Heart left ventricle (tissue), 16 donors: ENCODE measurements around the gene RNF169. TPM values are rescaled to one million over a fixed set of nuclear protein-coding genes. Genes with fewer than 3 reads are reported as not detected.

Experiments used
- ATAC-seq, 4 donors: fragments of 200-7000 bp; cut with Tn5 transposase; one replicate each; pipeline ENCODE4 v1.9.1; 2020 to 2022; ENCODE audit warnings: moderate library complexity in 4 of 4, mild to moderate bottlenecking in 3 of 4, moderate number of reproducible peaks in 1 of 4
- DNase-seq, 5 donors: peaks; one replicate each; pipeline ENCODE4 v3.0.0-alpha.2; 2020
- H3K27ac ChIP-seq, 12 donors: fragments of 200-600 bp; sonication (generic) in 4 of 12; one replicate each; pipeline versions ENCODE4 v1.5.0 to v1.8.0; 2016 to 2022; ENCODE audit warnings: mild to moderate bottlenecking in 2 of 12
- H3K27me3 ChIP-seq, 9 donors: fragments of 200-600 bp; sonication (generic) in 2 of 9; one replicate each; pipeline versions ENCODE4 v1.5.1 to v1.8.0; 2016 to 2022; ENCODE audit warnings: mild to moderate bottlenecking in 3 of 9
- H3K36me3 ChIP-seq, 9 donors: fragments of 200-600 bp; sonication (generic) in 2 of 9; one replicate each; pipeline versions ENCODE4 v1.5.0 to v1.8.0; 2018 to 2022; ENCODE audit warnings: mild to moderate bottlenecking in 2 of 9
- H3K4me1 ChIP-seq, 12 donors: fragments of 200-600 bp; sonication (generic) in 4 of 12; one replicate each; pipeline versions ENCODE4 v1.5.0 to v1.8.0; 2016 to 2022; ENCODE audit warnings: mild to moderate bottlenecking in 3 of 12
- H3K4me3 ChIP-seq, 12 donors: fragments of 200-600 bp; sonication (generic) in 4 of 12; one replicate each; pipeline versions ENCODE4 v1.5.0 to v1.8.0; 2017 to 2022; ENCODE audit warnings: mild to moderate bottlenecking in 9 of 12, moderate library complexity in 4 of 12
- H3K9me3 ChIP-seq, 12 donors: fragments of 200-600 bp; sonication (generic) in 4 of 12; one replicate each; pipeline versions ENCODE4 v1.5.0 to v1.8.0; 2016 to 2022; ENCODE audit warnings: mild to moderate bottlenecking in 1 of 12
- POLR2A ChIP-seq, 2 donors: fragments of 450-650 bp; IDR thresholded peaks; one replicate each; pipeline ENCODE4 v1.6.1; 2017; ENCODE audit warnings: antibody characterized with exemption in 2 of 2, mild to moderate bottlenecking in 2 of 2, moderate library complexity in 2 of 2
- WGBS, 4 donors: extraction: QIAGEN DNeasy Blood & Tissue Kit in 2 of 4; methylation state at CpG; one replicate each; pipeline versions ENCODE4 v1.1.5 to v1.1.7; 2013 to 2018; 5-methylcytosine and 5-hydroxymethylcytosine counted together
- intact Hi-C, 10 donors: fragments of 100-400 bp; cut with DNase I; formaldehyde crosslinking; loops; one replicate each; pipeline versions ENCODE4 v1.11.1 to v1.14.2; 2022
- long read RNA-seq, 3 donors: library from polyadenylated mRNA; unstranded; transcript quantifications; one replicate each; pipeline ENCODE4 v2.0.0, GENCODE V29; 2020 to 2021
- polyA plus RNA-seq, 2 donors: library from polyadenylated mRNA; stranded (reverse); fragments of 200-250 nt; gene quantifications; one replicate each; pipeline ENCODE4 v1.2.3, GENCODE V29; 2013
- total RNA-seq, 9 donors: library from RNA; depleted of rRNA in 2 of 9; stranded (reverse); fragments of >200 nt in 2 of 9; fragmentation: NEBNext Ultra II Directional in 3 of 9; extraction: Animal tissue kit (Norgen Biotek cat#: 25700) in 3 of 9; gene quantifications; one replicate each; pipeline versions ENCODE4 v1.1.0 to v1.2.4, GENCODE V29; 2016 to 2023
- TF ChIP-seq, protein P1 (sequence below), 12 donors: fragments of 200-600 bp; sonication (generic) in 4 of 12; IDR thresholded peaks; one replicate each; pipeline versions ENCODE4 v1.5.0 to v1.8.0; 2018 to 2022; ENCODE audit warnings: antibody characterized with exemption in 12 of 12, mild to moderate bottlenecking in 5 of 12
- donor health status: ischemic (EF 13 %, LVEDD 7.1; RV severe dilation, severe dysfunction).
- donor health status: healthy with polysubstance abuse.
- donor health status: DM: no; HTN: yes; CAD: no.
- donor health status: DM: no; HTN: no; CAD: no.
- donor health status: ischemic (EF 25% LVEDD 6.9; RV normal size, moderate dysfunction).
- donor health status: ischemic (EF 25% LVEDD 5.7; RV mildly dilated, moderate dysfunction).
- donor health status: healthy.
- donor health status: DM: yes; HTN: yes; CAD: no.
- donor health status: ischemic (EF 35%, LVEDD 5.7; RV mildly dilated, moderate dysfunction).
- donor health status: nonischemic (EF 11% LVEDD 7.7; RV severe dilation, severe dysfunction).
- donor health status: DM: yes; HTN: yes; CAD: no.
- donor health status: PGD.
- donor health status: ischemic (EF 29% LVEDD 5.4; RV normal size, mild dysfunction).
- donor health status: nonischemic (EF 23%, LVEDD 6.1; RV moderate dilation, normal function).

Gene RNF169, protein sequence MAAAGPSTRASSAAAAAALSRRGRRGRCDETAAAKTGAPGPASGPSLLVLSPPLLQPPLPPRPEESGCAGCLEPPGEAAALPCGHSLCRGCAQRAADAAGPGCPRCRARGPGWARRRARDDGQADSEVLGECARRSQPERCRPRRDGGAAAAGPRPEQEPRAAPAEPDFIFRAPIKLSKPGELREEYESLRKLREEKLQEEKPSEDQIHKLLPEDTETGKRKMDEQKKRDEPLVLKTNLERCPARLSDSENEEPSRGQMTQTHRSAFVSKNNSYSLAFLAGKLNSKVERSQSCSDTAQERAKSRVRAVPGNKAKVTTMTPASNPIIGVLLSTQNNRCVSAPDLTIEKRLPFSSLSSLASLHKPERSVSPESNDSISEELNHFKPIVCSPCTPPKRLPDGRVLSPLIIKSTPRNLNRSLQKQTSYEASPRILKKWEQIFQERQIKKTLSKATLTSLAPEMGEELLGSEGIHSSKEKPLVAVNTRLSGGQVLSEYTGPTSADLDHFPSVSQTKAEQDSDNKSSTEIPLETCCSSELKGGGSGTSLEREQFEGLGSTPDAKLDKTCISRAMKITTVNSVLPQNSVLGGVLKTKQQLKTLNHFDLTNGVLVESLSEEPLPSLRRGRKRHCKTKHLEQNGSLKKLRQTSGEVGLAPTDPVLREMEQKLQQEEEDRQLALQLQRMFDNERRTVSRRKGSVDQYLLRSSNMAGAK
- total RNA-seq (10 to 100 TPM in 7 of 9 donors, 1 to 10 TPM in 2; 8.4 to 16.1 (median 10.7) TPM), polyA plus RNA-seq (1 to 10 TPM; 1.6 to 4.3 TPM)
- long read RNA-seq, donor 1, partial matches to known transcripts = 1 of 2 reads
- long read RNA-seq, donor 1, other reads (novel, unspliced or antisense) = 1 of 2 reads
- long read RNA-seq, donor 2, partial matches to known transcripts = 0 of 6 reads
- long read RNA-seq, donor 2, other reads (novel, unspliced or antisense) = 6 of 6 reads
- long read RNA-seq, donor 3, full-length matches to known transcripts = 2 of 5 reads
- long read RNA-seq, donor 3, partial matches to known transcripts = 2 of 5 reads
- long read RNA-seq, donor 3, other reads (novel, unspliced or antisense) = 1 of 5 reads

DNA sequence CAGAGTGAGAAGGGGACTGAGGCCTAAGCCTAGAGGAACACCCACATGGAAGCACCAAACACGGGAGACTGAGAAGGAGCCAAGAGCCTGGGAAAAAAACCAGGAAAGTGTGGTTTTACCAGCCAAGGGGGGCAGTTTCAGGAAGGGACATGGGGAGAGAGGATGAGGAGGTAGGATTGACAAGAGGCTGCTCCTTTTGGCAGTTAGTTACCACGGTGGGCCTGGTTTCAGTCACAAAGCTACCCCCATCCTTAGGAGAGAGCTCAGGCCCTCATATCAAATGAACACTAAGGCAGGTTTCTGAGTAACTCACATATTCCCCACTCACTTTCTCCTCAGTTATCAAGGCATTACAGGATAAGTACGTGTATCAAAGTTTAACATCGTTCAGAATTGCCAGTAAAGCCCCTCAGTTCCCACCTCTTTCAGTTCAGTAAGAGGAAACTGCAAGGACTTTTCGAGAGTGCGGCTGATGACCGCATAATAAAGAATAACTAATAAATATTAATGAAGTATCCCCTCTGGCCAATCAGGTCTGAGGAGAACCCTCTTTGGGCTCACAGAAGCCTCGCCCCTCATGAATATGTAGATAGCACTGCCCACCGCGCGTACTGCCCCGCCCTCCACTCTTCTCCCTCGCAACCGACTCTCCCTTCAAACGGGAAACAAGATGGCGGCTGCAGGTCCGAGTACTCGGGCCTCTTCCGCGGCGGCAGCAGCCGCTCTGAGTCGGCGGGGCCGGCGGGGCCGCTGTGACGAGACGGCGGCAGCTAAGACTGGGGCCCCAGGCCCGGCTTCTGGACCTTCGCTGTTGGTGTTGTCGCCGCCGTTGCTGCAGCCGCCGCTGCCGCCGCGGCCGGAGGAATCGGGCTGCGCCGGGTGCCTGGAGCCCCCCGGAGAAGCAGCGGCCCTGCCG, at the start of gene RNF169:
TSS of gene RNF169 (plus strand) at position 639 of the 916 bp plus-strand sequence. CDS start at position 671, 32 bp downstream.
- 1 to 2% (median 1%) methylated on average over 34 to 47 of the region's 47 CpGs for WGBS, 4 donors

DNA sequence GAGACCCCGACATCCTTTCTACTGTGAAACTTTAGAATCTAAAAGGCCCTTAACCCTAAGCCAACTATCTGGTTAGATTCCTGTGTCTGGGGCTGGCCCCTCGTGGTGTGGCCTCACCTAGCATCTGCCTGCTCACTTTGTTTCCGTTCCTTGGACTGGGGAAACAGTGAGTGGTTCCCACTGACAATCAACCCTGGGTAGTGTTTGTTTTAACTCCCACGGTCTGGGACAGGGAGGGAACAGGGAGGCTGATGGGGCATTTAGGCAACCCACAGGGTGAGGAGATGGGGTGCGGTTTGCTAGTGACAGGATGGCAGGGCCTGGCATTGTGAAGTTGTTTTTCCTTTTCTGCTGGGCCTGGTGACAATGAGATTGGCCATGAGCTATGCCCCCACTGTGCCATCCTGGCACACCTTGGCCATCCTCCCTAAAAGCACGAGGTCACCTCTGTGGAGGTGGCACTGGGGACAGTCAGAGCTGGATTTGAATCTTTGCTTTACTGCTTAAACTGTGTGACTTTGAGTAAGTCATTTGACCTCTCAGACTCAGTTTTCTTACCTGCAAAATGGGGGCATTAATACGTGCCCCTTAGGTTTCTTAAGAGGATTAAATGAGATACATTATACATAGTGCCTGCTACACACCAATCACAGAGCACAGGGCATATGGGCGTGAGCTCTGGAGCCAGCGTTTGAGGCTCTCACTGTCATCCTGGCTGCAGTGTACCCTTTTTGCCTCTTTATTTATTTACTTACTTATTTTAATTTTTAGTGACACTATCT, 48.8 kb upstream of the RNF169 start:
- no peak for DNase-seq
- TF ChIP-seq, protein P1, sequence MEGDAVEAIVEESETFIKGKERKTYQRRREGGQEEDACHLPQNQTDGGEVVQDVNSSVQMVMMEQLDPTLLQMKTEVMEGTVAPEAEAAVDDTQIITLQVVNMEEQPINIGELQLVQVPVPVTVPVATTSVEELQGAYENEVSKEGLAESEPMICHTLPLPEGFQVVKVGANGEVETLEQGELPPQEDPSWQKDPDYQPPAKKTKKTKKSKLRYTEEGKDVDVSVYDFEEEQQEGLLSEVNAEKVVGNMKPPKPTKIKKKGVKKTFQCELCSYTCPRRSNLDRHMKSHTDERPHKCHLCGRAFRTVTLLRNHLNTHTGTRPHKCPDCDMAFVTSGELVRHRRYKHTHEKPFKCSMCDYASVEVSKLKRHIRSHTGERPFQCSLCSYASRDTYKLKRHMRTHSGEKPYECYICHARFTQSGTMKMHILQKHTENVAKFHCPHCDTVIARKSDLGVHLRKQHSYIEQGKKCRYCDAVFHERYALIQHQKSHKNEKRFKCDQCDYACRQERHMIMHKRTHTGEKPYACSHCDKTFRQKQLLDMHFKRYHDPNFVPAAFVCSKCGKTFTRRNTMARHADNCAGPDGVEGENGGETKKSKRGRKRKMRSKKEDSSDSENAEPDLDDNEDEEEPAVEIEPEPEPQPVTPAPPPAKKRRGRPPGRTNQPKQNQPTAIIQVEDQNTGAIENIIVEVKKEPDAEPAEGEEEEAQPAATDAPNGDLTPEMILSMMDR (IDR thresholded peaks at IDR 0.05) = no peak
- no peak for TF ChIP-seq POLR2A (IDR thresholded peaks at IDR 0.05)
- WGBS, 4 donors = 86 to 92% (median 89%) methylated on average over 8 to 9 of the region's 9 CpGs
- no peaks in the 10 kb centered on the region for H3K9me3 ChIP-seq
- H3K4me1 ChIP-seq = peaks cover 0 to 23% (median 14%) of the 10 kb centered on the region in 12 donors
- H3K4me3 ChIP-seq = no peak overlapping the region
- H3K27me3 ChIP-seq = no peaks in the 10 kb centered on the region
- no peaks in the 10 kb centered on the region for H3K36me3 ChIP-seq
- ATAC-seq = no peak
- intact Hi-C loops = loop anchor here in 1 of 10 donors (5.0 kb wide), 1 partner anchor 37 kb away; no protein-coding TSS in a partner anchor
- no peak overlapping the region for H3K27ac ChIP-seq

More for the DNA sequence above, at the start of gene RNF169:
- TF ChIP-seq POLR2A (IDR thresholded peaks at IDR 0.05) = peak in 1 of 2 donors; percentile 81
- TF ChIP-seq, protein P1 (IDR thresholded peaks at IDR 0.05) = no peak
- Histone ChIP-seq H3K4me1 (peaks cover under 1 to 50% (median 23%) of the 10 kb centered on the region in 12 donors), H3K27ac (peak within 1 kb of the TSS; percentile 80 to 98 (median 93)), H3K36me3 (no peaks in the 10 kb centered on the region), H3K4me3 (peak within 1 kb of the TSS; percentile 63 to 97 (median 84)), H3K9me3 (no peaks in the 10 kb centered on the region), H3K27me3 (no peaks in the 10 kb centered on the region)
- ATAC-seq = peak; percentile 99 to 100 (median 100)
- intact Hi-C loops = no loop called here
- peak; percentile 94 to 96 (median 95) for DNase-seq

DNA sequence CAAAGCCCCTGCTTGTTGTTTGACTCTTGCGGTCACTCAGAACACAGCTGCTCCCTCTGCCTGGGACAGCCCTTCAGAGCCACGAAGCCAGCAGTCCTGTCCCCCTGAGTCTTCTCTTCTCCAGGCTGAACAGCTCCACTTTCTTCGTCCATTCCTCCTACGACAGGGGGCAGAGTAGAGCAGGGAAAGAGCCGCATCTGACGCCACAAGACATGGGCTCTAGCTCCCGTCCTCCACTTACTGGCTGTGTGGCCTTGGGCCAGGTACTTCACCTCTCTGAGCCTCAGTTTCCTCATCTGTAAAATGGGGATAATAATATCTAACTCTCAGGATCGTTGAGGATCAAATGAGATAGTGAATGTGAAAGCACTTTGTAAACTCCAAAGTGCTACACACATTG, 47.3 kb upstream of the RNF169 start:
- ATAC-seq (no peak), DNase-seq (no peak)
- TF ChIP-seq, protein P1 (IDR thresholded peaks at IDR 0.05) = no peak
- no peak for TF ChIP-seq POLR2A (IDR thresholded peaks at IDR 0.05)
- Histone ChIP-seq H3K9me3 (no peaks in the 10 kb centered on the region), H3K27me3 (no peaks in the 10 kb centered on the region), H3K4me3 (no peak overlapping the region), H3K27ac (no peak overlapping the region), H3K36me3 (no peaks in the 10 kb centered on the region), H3K4me1 (peaks cover 0 to 18% (median 10%) of the 10 kb centered on the region in 12 donors)
- intact Hi-C loops = loop anchor here in 1 of 10 donors (5.0 kb wide), 1 partner anchor 36 kb away; no protein-coding TSS in a partner anchor
- WGBS, 4 donors = 62 to 68% (median 64%) methylated on average over 8 of the region's 8 CpGs
